HG02970 (cell line): ENCODE results near the gene SLIT1.

Experiments
- ATAC-seq: cut with Tn5 transposase; IDR thresholded peaks from one replicate; pipeline ENCODE4 v1.9.1; 2021; ENCODE audit warnings: mild to moderate bottlenecking, moderate library complexity, moderate number of reproducible peaks; ENCODE audit not compliant: unreplicated experiment, low FRiP score

SLIT1 gene

GRCh38 chr10:96988426-96988825 is 197.3 kb downstream of the SLIT1 start:
- ATAC-seq: no peak

- no peak for ATAC-seq
These were observed 197.9 kb downstream of the SLIT1 start for GRCh38 chr10:96987842-96988175.

GRCh38 chr10:96987141-96987841 is 198.5 kb downstream of the SLIT1 start:
- ATAC-seq: no peak

GRCh38 chr10:96986200-96986856 is 199.4 kb downstream of the SLIT1 start:
- no peak for ATAC-seq

GRCh38 chr10:96984541-96985131 is 201.1 kb downstream of the SLIT1 start:
- no peak for ATAC-seq

- ATAC-seq: no peak
These were observed 203.4 kb downstream of the SLIT1 start for GRCh38 chr10:96982149-96982930.

- no peak for ATAC-seq
These were observed 207.1 kb downstream of the SLIT1 start for GRCh38 chr10:96978621-96979154.

GRCh38 chr10:96975136-96975535 is 210.6 kb downstream of the SLIT1 start:
- no peak for ATAC-seq

GRCh38 chr10:96973809-96974747 is 211.7 kb downstream of the SLIT1 start:
- ATAC-seq: no peak

GRCh38 chr10:96972264-96972663 is 213.5 kb downstream of the SLIT1 start:
- ATAC-seq: no peak

- ATAC-seq: no peak
These were observed 214.4 kb downstream of the SLIT1 start for GRCh38 chr10:96971324-96971723.

- ATAC-seq: no peak
These were observed 216.9 kb downstream of the SLIT1 start for GRCh38 chr10:96968682-96969423.

GRCh38 chr10:96967847-96968246 is 217.9 kb downstream of the SLIT1 start:
- no peak for ATAC-seq

GRCh38 chr10:96964131-96964530 is 221.6 kb downstream of the SLIT1 start:
- ATAC-seq: no peak

GRCh38 chr10:96960872-96961271 is 224.9 kb downstream of the SLIT1 start:
- no peak for ATAC-seq

GRCh38 chr10:96959733-96960132 is 226.0 kb downstream of the SLIT1 start:
- ATAC-seq: no peak

- no peak for ATAC-seq
These were observed 227.7 kb downstream of the SLIT1 start for GRCh38 chr10:96958071-96958470.

GRCh38 chr10:96955794-96956193 is 230.0 kb downstream of the SLIT1 start:
- ATAC-seq: no peak

- no peak for ATAC-seq
These were observed 233.8 kb downstream of the SLIT1 start for GRCh38 chr10:96951954-96952353.
